Pancreas (tissue), 10 donors: ENCODE results near the gene IFITM10. TPM values are rescaled to one million over a fixed set of nuclear protein-coding genes. Genes with fewer than 3 reads are reported as not detected.

ENCODE experiments used
- ATAC-seq, 4 donors: fragments of 200-7000 bp; cut with Tn5 transposase; one replicate each; pipeline versions ENCODE4 v1.8.0 to v1.9.1; 2020; ENCODE audit warnings: mild to moderate bottlenecking in 4 of 4, moderate library complexity in 4 of 4
- DNase-seq, 6 donors: peaks; one replicate each; pipeline ENCODE4 v3.0.0-alpha.2; 2020
- FAIRE-seq: peaks from 2 replicates; lab custom pipeline; 2012; peaks lifted over from hg19 to GRCh38; lab: Jason Lieb, UNC
- H3K27ac ChIP-seq, 4 donors: fragments of 200-600 bp; sonication (generic); 1 replicate in 3 of 4; 2 replicates in 1 of 4; pipeline versions ENCODE4 v1.5.0 to v1.8.0; 2020
- H3K27me3 ChIP-seq, 4 donors: fragments of 200-600 bp; one replicate each; pipeline ENCODE4 v1.8.0; 2021
- H3K36me3 ChIP-seq, 3 donors: fragments of 200-600 bp; sonication (generic) in 1 of 3; one replicate each; pipeline versions ENCODE4 v1.5.0 to v1.8.0; 2020 to 2021
- H3K4me1 ChIP-seq, 3 donors: fragments of 200-600 bp; one replicate each; pipeline ENCODE4 v1.8.0; 2021
- H3K4me3 ChIP-seq, 4 donors: fragments of 200-600 bp; sonication (generic) in 2 of 4; one replicate each; pipeline versions ENCODE4 v1.5.0 to v1.8.0; 2020 to 2021
- H3K9me3 ChIP-seq, 4 donors: fragments of 200-600 bp; one replicate each; pipeline ENCODE4 v1.8.0; 2021
- WGBS, 2 donors: extraction: QIAGEN DNeasy Blood & Tissue Kit; methylation state at CpG; one replicate each; pipeline ENCODE4 v1.1.7; 2013; 5-methylcytosine and 5-hydroxymethylcytosine counted together
- intact Hi-C, 3 donors: fragments of 100-400 bp; cut with DNase I; formaldehyde crosslinking; loops; one replicate each; pipeline versions ENCODE4 v1.11.1 to v1.14.2; 2022
- polyA plus RNA-seq, 2 donors: library from polyadenylated mRNA; stranded (reverse); fragments of 200-250 nt; gene quantifications; one replicate each; pipeline ENCODE4 v1.2.3, GENCODE V29; 2013
- total RNA-seq, 6 donors: library from RNA; stranded (reverse); fragmentation: NEBNext Ultra II Directional in 4 of 6; extraction: Animal tissue kit (Norgen Biotek cat#: 25700) in 4 of 6; gene quantifications; one replicate each; pipeline versions ENCODE4 v1.2.1 to v1.2.4, GENCODE V29; 2021 to 2023
- TF ChIP-seq, protein P1 (sequence below), 4 donors: fragments of 200-600 bp; sonication (generic) in 3 of 4; IDR thresholded peaks; one replicate each; pipeline versions ENCODE4 v1.5.0 to v1.8.0; 2021; ENCODE audit warnings: antibody characterized with exemption in 4 of 4
- donor health status: healthy with polysubstance abuse.
- donor health status: DM: no; HTN: no; CAD: no; lungs with moderate emphysema.
- donor health status: DM: no; HTN: no; CAD: no.
- donor health status: control.
- donor health status: control.
- donor health status: Bipolar disorder and iron deficiency.
- donor health status: DM: yes; HTN: yes; CAD: no.
- donor health status: DM: no; HTN: no; CAD: no.
- donor health status: DM: no; HTN: no; CAD: no.
- donor health status: DM: yes; HTN: yes; CAD: no.

IFITM10 gene
- total and polyA plus RNA-seq, 8 donors: 0.28 to 2.0 (median 0.55) TPM

- Histone ChIP-seq H3K27me3 (no peaks in the 10 kb centered on the region), H3K4me1 (peaks cover 0 to 5% (median 0%) of the 10 kb centered on the region in 3 donors), H3K27ac (no peak overlapping the region), H3K36me3 (no peaks in the 10 kb centered on the region), H3K9me3 (no peaks in the 10 kb centered on the region), H3K4me3 (no peak overlapping the region)
- TF ChIP-seq, protein P1, sequence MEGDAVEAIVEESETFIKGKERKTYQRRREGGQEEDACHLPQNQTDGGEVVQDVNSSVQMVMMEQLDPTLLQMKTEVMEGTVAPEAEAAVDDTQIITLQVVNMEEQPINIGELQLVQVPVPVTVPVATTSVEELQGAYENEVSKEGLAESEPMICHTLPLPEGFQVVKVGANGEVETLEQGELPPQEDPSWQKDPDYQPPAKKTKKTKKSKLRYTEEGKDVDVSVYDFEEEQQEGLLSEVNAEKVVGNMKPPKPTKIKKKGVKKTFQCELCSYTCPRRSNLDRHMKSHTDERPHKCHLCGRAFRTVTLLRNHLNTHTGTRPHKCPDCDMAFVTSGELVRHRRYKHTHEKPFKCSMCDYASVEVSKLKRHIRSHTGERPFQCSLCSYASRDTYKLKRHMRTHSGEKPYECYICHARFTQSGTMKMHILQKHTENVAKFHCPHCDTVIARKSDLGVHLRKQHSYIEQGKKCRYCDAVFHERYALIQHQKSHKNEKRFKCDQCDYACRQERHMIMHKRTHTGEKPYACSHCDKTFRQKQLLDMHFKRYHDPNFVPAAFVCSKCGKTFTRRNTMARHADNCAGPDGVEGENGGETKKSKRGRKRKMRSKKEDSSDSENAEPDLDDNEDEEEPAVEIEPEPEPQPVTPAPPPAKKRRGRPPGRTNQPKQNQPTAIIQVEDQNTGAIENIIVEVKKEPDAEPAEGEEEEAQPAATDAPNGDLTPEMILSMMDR (IDR thresholded peaks at IDR 0.05): no peak
- 55 to 61% methylated on average over 18 of the region's 18 CpGs for WGBS, 2 donors
- FAIRE-seq (no peak), ATAC-seq (peak; percentile 7 to 36 (median 23)), DNase-seq (peak in 4 of 6 donors; percentile 29 to 74 (median 56))
- intact Hi-C loops: no loop called here
Observed at GRCh38 chr11:1744891-1745700, 5.3 kb downstream of the IFITM10 start.

- no peaks in the 10 kb centered on the region for H3K36me3 ChIP-seq
- H3K9me3 ChIP-seq: no peaks in the 10 kb centered on the region
- no peak overlapping the region for H3K4me3 ChIP-seq
- DNase-seq: no peak
- 61 to 66% methylated on average over 23 of the region's 23 CpGs for WGBS, 2 donors
- TF ChIP-seq, protein P1 (IDR thresholded peaks at IDR 0.05): no peak
- H3K4me1 ChIP-seq: peaks cover 0 to 3% (median 0%) of the 10 kb centered on the region in 3 donors
- no peak overlapping the region for H3K27ac ChIP-seq
- ATAC-seq: peak in 1 of 4 donors; percentile 12
- H3K27me3 ChIP-seq: no peaks in the 10 kb centered on the region
- no peak for FAIRE-seq
- intact Hi-C loops: no loop called here
Observed at GRCh38 chr11:1744137-1744886, 6.1 kb downstream of the IFITM10 start.

DNA sequence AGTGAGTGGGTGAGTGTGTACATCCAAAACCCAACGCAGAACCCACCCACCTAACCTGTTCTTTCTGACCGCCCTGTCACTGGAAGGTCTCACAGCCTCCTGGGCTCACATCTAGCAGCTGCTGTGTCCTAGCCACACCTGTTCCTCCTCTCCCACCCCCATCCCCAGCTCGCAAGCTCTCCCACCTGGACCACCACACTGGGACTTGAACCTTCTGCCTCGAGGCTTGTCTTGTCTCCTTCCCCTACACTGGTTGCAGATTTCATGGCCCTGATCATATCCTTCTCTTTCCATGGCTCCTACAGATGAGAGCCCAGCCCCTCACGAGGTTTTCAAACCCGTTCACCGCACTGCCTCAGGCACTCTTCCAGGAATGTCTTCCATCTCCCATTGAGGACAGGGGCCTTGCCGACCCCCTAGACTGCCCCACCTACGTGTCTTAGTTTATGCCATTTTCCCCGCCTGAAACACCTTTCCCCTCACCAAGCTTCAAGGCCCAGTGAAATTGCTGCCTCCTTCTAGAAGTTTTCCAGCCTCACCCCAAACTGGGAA, 6.7 kb downstream of the IFITM10 start:
- TF ChIP-seq, protein P1 (IDR thresholded peaks at IDR 0.05): no peak
- FAIRE-seq (no peak), DNase-seq (no peak), ATAC-seq (no peak)
- H3K27ac ChIP-seq: no peak overlapping the region
- 80% methylated on average over 10 of the region's 10 CpGs for WGBS, 2 donors
- no peaks in the 10 kb centered on the region for H3K36me3 ChIP-seq
- intact Hi-C loops: no loop called here
- H3K4me3 ChIP-seq: no peak overlapping the region
- no peaks in the 10 kb centered on the region for H3K4me1 ChIP-seq
- H3K27me3 ChIP-seq: no peaks in the 10 kb centered on the region
- no peaks in the 10 kb centered on the region for H3K9me3 ChIP-seq

DNA sequence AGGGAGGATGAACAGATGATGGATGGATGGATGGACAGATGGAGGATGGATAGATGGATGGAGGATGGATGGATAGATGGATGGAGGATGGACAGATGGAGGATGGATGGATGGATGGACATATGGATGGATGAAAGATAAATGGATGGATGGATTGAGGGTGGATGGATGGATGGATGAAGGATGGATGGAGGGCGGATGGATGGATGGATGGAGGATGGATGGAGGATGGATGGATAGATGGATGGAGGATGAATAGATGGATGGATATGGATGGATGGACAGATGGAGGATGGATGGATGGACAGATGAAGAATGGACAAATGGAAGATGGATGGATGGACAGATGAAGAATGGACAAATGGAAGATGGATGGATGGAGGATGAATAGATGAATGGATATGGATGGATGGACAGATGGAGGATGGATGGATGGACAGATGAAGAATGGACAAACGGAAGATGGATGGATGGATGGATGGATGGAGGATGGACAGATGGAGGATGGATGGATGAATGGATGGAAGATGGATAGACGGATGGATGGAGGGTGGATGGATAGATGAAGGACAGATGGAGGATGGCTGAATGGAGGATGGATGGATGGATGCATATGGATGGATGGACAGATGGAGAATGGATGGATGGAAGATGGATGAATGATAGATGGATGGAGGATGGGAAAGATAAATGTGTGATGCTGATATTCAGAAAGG, 7.4 kb downstream of the IFITM10 start:
- WGBS, 2 donors: 63 to 80% methylated on average over 3 of the region's 3 CpGs
- no peaks in the 10 kb centered on the region for H3K4me1 ChIP-seq
- no peak overlapping the region for H3K27ac ChIP-seq
- DNase-seq (no peak), ATAC-seq (no peak), FAIRE-seq (no peak)
- H3K36me3 ChIP-seq: no peaks in the 10 kb centered on the region
- no peaks in the 10 kb centered on the region for H3K9me3 ChIP-seq
- TF ChIP-seq, protein P1 (IDR thresholded peaks at IDR 0.05): no peak
- no peak overlapping the region for H3K4me3 ChIP-seq
- intact Hi-C loops: no loop called here
- no peaks in the 10 kb centered on the region for H3K27me3 ChIP-seq
